HCT116 (cell line): ENCODE data around the gene PDCD5.

Experiments
- EGR1 ChIP-seq: IDR thresholded peaks from 2 replicates; pipeline ENCODE4 v1.6.1; 2012; ENCODE audit warnings: low read depth
- POLR2AphosphoS5 ChIP-seq: IDR thresholded peaks from 2 replicates; pipeline ENCODE4 v1.6.1; 2011; ENCODE audit warnings: mild to moderate bottlenecking, low read depth, low read length, moderate library complexity
- RAD21 ChIP-seq: IDR thresholded peaks from 2 replicates; pipeline ENCODE4 v1.6.1; 2012; ENCODE audit warnings: low read depth, mild to moderate bottlenecking
- TCF7L2 ChIP-seq: IDR thresholded peaks from 2 replicates; pipeline ENCODE4 v1.7.0; 2011; ENCODE audit warnings: borderline replicate concordance, inconsistent platforms; ENCODE audit not compliant: insufficient read depth, insufficient read length; ENCODE audit errors: extremely low read depth
- TF ChIP-seq, protein P1 (sequence below): IDR thresholded peaks from 2 replicates; pipeline ENCODE4 v1.6.1; 2012
- TF ChIP-seq, protein P2 (sequence below), 3 experiments: fragments of 200-600 bp in 1 of 3; sonication (generic) in 1 of 3; IDR thresholded peaks in 2 of 3; conservative IDR thresholded peaks in 1 of 3; 2 replicates each; pipeline ENCODE4 v1.5.1; 2012 to 2017; ENCODE audit warnings: low read depth in 2 of 3, low read length in 2 of 3, antibody characterized with exemption in 1 of 3, borderline replicate concordance in 1 of 3, control low read depth in 1 of 3, mild to moderate bottlenecking in 1 of 3, mixed read lengths in 1 of 3, mixed run types in 1 of 3, moderate library complexity in 1 of 3; ENCODE audit not compliant: insufficient read depth in 1 of 3

GRCh38 chr19:32567486-32567885 is 13.5 kb upstream of the PDCD5 start:
- TF ChIP-seq, protein P1, sequence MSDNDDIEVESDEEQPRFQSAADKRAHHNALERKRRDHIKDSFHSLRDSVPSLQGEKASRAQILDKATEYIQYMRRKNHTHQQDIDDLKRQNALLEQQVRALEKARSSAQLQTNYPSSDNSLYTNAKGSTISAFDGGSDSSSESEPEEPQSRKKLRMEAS, result no peak
- no peak for TF ChIP-seq POLR2AphosphoS5
- TF ChIP-seq RAD21, result no peak
- TF ChIP-seq, protein P2, sequence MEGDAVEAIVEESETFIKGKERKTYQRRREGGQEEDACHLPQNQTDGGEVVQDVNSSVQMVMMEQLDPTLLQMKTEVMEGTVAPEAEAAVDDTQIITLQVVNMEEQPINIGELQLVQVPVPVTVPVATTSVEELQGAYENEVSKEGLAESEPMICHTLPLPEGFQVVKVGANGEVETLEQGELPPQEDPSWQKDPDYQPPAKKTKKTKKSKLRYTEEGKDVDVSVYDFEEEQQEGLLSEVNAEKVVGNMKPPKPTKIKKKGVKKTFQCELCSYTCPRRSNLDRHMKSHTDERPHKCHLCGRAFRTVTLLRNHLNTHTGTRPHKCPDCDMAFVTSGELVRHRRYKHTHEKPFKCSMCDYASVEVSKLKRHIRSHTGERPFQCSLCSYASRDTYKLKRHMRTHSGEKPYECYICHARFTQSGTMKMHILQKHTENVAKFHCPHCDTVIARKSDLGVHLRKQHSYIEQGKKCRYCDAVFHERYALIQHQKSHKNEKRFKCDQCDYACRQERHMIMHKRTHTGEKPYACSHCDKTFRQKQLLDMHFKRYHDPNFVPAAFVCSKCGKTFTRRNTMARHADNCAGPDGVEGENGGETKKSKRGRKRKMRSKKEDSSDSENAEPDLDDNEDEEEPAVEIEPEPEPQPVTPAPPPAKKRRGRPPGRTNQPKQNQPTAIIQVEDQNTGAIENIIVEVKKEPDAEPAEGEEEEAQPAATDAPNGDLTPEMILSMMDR (IDR thresholded peaks at IDR 0.05 in 2 of 3, conservative IDR thresholded peaks at IDR 0.05 in 1 of 3; ENCODE audit: borderline replicate concordance in 1 of 3, insufficient read depth in 1 of 3, low read depth in 2 of 3, low read length in 2 of 3), result no peak
- no peak for TF ChIP-seq TCF7L2
- TF ChIP-seq EGR1, result no peak
